ENCODE results near the gene NISCH.

NISCH gene

DNA sequence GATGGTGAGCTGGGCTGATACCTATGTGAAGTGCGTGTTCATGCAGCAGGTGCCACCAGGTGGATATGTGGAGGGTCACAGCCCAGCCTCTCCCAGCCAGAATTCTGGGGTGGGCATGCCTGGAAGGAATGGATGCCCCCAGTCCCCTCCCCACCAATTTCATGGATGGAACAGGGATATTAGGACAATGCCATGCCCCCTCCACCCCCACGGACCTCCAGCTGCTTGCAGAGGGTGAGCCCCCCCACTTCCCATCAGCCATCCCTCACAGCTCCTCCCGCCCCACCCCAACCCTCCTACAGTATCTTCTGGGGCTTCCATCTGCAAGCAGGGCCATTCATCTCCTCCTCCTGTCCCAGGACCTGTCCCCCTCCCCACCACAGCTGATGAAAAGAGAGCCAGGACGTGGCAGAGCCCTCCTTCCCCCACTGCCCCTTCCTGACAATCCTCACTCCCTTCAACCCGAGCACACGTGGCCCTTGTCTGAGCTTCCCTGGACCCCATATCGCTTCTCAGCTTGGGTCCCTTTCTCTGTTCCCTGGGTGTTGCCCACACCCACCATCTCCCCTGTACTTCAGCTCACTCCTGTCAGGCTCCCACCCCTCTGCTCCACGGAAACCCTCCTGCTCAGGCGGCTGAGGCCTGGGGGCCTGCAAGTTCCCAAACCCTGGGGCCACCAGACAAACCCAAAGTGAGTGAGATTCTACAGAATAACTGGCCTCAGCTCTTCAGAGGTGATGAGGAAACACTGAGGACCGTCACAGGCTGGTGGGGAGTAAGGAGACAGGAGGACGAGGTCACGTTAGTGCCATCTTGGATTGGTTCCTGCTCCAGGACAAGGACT is 7.7 kb upstream of the NISCH start:
- DNase-seq, result no peak

DNA sequence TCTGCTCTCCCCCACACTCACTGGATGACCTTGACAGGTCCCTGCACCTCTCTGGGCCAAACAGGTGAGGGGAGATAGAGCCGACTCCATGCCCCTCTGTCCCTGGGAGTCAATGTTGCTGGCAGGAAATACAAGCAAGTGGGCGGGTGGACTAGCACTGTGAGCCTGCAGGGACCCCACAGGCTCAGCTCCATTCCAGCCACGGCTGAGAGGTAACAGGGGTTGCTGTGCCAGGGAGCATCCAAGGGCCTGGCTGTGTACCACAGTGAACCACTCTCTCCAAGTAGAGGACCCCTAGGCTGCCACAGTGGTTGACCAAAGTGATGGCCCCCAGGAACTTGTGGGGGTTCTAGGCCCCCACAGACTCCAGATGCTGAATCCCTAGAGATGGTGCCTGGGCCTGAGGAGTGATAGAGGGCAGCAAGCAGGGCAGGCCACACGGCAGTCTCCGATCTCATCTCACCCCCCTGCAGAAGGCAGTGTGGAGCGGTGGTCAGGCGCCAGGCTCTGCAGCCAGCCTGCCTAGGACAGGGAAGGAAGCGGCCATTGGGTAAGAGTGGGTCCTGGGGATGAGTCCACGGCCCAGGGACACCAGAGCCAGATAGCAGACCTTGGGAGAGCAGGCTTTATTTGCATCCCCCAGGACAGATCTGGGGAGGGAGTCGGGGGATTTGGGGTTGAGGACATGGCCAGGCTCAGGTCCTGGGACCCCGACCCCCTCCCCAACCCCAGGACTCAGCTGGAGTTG is 4.7 kb upstream of the NISCH start:
- no peak for DNase-seq

DNA sequence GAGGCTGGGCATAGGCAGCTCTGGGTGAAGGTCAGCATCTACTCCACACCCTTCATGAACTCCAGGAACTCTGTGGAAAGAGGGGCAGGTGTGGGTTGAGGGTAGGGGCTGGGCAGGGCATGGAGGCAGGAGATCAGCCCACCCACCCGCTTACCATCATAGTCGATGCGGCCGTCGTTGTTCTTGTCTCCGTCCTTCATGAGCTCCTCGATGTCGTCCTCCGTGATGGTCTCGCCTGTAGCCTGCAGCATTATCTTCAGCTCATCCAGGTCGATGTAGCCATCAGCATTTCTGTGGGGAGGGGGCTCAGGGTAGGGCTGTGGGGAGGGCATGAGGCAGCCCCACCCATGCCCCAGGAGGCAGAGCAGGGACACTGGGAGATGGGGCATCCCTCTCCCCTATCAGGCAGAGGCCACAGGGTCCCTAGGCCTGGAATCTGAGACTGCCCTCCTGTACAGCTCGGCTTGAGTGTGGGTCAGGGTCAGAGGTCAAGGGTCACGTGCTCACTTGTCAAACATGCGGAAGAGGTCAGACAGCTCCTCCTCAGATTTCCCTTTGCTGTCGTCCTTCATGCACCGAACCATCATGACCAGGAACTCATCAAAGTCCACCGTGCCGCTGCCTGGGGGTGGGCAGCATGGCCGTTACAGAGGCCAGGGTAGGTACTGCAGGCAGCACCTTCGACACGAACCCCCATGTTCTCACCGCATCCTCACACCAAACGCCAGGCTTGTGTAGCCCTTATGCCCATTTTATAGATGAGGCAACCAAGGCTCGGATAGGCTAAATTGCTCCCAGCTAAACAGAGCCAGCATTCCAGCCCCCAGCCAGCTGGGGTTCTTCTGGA is 3.9 kb upstream of the NISCH start:
- DNase-seq, result no peak

DNA sequence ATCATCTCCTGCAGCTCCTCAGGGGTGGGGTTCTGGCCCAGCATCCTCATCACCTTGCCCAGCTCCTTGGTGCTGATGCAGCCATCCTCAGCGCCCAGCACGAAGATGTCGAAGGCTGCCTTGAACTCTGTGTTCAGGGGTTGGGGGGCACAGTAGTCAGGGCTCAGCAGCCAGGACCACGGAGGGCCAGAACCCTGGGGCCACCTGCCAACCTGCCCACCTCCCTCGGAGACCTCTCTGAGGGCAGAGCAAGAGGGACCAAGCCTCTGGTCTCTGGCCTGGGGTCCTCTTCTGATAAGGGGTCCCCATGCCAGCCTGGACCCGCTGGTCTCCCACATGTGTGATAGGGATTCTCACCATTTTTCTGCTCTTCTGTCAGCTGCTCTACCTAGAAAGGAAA is 3.3 kb upstream of the NISCH start:
- no peak for DNase-seq

DNA sequence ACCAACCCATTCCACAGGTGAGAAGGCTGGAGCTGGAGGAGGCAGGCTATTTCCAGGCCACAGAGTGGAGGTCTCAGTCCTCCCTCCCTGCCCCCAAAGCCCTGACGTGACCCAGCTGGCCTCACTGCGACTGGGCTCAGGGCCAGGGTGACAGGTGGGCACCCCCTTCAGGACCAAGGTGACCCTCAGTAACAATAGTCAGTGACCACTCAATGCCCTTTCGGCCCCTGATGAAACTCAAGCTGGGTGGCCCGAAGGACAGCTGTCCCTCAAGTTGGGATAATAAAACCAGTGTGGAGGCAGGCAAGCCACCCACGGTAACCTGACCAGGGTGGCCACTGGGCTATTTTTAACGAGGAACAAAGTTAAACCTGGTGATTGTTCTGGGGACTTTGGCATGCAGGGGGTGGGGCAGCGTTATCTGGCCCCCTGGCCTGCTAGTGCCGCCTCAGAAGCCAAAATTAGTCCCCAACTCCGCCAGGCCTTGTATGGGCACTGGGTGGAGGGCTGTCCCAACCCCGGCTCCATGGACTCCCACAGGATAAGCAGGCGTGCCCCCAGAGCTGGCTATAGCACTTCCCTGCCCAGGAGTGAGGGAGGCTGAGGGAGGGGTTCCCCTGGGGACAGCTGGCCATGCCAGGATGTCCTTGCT is 2.7 kb upstream of the NISCH start:
- DNase-seq, result no peak

DNA sequence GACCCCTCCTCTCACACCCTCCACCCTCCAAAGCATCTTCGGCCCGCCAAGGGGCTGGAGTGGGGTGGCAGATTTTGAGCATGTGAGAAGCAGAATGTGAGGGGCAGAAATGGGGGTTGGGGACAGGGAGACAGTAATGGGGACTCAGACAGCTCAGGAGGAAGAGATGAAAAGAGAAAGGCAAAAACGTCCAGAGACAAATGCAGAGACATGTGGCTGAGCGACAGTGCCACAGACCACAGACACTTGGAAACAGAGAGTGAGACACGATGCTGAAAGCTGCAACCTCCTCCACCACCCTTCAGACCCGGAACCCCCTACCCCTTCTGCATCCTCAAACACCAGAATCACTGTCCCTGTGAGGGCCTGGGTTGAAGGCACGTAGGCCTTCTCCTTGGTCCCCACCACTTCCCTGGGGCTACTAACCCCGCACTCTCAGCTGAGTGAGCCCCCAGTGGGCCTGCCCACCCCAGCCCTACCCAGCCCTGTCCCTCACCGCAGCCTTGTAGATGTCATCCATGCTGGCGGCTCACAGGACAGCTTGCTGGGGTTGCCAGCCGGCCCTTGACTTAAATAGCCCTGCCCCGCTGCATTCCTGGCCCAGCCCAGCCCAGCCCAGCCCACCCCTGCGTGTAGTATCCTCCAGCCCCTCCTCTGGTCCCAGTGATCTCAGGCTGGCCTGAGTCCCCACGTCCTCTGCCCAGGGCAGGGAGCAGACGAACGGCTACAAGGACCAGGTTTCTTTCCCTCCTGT is 1.7 kb upstream of the NISCH start, which contains the start of gene TNNC1:
Gene TNNC1, minus strand, starts transcription at position 546 of the 754 bp plus-strand sequence. Its CDS starts 26 bp downstream, at position 520.
- no peak for DNase-seq

DNA sequence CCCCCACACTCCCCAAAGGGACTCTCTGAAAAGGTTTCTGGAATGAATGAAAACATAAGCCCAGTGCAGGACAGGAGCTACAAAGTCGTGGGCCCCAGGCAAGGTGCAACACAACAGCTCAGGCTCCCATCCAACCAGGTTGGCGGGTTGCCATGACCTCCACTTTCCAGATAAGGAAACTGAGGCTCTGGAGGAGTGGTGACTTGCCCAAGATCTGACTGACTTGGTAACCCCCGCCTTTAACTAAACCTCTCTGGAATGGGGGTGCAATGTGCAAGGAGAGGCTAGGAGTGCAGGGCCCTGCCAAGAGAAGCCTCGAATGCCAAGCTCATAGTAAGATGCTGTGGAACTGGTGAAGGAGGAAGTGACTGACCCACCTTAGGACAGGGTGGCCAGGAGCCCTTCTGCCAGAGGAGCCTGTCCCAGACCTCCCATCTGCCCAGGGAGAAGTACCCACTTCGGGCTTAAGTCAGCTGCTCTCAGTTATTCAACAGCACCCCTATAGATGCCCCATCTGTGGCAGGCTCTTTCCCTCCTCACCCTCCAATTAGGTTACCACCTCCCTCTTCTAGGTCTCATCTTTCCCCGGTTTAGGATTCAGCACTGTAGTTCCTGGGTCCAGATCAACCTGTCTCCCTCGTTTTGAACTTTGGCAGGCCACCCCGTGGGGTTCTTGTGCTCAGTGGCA is 1.0 kb upstream of the NISCH start:
- no peak for DNase-seq

DNA sequence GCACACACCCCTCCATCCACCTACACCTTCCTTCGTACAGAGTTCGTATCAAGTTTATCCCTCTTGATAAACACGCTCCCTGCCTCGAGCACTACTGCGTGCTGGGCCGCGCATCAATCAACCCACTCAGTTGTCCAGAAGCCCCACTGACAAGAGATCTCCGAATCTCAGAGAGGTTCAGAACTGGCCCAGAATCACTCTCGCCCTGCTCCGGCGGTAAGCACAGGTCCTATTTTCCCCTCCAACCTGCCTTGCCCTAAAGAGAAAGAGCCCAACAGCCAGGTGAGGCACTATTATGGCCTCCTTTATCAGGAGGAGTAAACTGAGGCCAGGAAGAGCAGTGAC is 494 bp upstream of the NISCH start:
- no peak for DNase-seq

DNA sequence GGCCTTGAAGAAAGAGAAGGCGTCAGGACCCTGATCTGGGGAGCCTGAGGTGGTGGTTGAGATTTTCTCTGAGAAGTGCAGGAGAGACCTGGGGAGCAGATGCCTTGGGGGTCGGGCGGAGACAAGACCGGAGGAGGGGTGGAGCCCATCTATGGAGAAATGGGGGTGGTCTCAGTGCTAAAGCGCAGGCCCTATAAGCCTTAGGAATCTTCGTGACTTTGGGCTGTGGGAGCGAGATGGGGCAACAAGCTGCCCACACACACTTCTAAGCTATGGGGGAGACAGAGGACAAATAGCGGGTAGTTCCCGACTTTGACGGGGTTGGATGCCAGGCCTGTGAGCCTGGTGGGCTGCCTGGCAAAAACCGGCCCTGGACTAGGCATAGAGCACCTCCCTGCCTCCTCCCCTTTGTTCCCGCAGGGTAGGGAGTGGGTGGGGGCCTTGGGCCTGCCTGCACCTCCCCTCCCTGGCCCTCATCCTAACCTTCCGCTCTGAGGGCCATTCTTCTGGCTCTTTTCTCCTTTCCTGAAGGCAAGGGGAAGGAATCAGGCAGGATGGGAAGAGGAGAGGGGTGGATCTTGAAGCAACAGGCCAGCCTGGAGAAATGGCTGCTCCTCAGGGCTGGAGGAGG is 880 bp downstream of the NISCH start:
- no peak for DNase-seq

DNA sequence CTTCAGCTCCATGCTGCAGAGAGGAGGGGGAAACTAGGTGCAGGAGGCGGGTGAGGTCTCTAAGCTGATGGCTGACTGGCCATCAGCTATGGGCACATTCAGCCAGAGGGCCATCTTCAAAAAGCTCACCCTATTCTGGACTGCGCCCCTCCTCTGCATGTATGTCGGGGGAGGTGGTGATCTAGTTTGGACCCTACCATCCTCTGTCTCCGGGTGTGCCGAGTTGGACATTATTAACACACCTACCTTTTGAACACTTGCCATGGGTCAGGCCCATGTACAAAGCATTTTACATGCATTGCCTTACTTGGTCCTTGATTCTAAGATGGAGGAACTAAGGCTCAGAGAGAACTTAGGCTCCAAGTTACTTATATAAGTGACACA is 1.4 kb downstream of the NISCH start:
- DNase-seq, result no peak

DNA sequence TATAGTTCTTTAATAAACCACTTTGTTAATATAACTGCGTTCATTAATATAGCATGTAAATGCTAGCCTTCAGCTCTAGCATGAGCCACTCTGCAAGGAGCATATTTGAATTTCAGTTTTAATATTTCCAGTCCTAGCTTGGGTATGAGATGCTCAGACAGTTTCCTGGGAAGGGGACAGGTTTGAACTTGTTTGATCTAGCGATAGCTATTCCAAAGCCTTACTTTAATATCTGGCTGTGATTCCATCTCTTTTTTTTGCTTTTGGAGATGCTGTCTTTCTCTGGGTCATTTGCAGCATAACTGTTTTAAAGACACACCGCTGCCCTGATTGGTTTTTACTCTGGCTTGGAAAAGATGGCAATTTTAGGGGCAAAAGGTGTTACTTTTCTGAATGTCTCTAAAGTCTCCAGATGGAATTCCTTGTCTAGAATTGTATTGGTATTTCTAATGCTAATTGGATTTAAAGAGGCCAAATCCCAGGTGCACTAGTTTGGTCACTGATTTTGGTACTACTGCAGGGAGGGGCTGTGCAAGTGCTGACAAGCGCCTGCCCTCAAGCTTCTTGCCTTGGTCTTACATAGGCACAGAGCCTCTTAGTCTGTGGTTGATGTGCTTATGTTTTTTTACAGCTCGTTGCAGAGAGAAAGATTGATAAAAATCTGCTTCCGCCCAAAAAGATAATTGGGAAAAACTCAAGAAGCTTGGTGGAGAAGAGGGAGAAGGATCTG is 2.8 kb downstream of the NISCH start:
- DNase-seq, result no peak

DNA sequence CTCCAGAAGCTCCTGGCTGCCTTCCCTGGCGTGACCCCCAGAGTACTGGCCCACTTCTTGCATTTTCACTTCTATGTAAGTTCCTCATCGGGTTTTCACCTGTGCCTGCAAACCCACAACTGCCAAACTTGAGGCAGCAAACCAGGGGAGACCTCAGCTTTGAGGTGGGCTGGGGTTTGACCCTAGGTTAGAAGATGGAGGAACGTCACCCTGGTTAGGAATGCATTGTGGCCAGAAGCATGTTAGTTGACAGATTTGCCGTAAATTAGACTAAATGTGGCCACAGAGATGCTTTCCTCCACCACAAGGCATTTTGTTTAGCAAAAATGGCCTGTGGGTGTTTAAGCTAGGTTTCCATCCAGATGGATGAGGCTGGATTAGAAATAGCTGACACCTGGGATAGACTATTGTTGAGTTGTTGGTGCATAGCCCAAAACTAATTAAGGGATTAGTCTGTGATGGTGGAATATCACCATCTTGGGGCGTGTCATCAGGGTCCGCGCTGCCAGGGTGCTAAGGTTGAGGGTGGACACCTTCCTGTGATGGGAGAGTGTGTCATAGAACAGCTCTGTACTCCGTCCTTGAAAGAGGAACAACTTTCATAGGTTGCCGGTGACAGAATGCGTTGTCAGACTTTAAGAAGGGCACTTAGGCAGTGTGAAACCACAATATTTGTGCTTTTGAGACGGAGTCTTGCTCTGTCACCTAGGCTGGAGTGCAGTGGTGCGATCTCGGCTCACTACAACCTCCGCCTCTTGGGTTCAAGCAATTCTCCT is 3.6 kb downstream of the NISCH start:
- no peak for DNase-seq

DNA sequence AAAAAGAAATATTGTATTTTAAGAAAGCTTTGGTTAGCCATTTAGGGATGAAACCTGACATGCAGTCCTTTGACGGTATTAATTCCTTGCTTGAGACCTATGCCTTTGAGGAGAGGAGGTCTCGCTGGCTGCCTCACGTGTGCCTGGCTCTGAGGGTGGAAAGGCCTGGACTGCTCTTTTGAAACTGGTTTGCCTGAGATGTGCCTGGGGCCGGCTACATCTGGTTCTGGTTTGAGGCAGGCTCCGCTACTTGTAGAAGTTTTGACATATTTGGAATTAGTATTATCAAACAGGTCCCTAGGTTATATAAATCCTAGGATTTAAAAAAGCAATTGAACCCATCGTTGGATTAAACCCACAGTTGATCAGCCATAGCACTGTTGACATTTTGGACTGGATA is 6.5 kb downstream of the NISCH start:
- DNase-seq, result no peak

DNA sequence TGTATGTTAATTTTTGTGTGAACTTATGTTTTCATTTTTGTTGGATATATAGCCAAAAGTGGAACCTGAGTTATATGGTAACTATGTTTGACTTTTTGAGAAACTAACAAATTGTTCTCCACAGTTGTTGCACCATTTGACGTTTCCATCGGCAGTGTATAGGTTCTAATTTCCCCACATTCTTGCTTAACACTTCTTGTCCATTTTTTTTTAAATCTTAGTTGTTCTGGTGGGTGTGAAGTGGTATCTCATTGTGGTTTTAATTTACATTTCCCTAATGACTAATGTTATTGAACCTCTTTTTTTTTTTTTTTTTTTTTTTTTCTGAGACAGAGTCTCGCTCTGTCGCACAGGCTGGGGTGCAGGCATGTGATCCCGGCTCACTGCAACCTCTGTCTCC is 8.0 kb downstream of the NISCH start:
- DNase-seq, result no peak

DNA sequence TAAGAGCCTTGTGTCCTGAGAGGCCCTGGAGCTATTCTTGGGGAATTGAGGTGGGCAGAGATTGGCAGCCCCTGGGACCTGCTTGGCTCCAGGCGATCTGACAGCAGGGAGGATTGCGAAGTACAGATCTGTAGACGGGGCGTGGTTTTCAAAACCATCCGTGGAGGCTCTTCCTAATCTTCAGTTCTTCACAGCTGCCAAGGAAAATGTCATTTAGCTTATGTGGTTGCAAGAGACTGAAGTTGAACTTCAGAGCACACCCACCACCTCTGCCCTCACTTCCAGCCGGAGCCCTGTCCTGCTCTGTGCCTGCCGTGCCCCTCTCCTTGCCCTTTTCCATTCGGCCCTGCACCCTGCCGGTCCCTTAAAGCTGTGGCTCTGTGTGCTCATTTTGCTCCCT is 12.9 kb downstream of the NISCH start:
- DNase-seq, result no peak

DNA sequence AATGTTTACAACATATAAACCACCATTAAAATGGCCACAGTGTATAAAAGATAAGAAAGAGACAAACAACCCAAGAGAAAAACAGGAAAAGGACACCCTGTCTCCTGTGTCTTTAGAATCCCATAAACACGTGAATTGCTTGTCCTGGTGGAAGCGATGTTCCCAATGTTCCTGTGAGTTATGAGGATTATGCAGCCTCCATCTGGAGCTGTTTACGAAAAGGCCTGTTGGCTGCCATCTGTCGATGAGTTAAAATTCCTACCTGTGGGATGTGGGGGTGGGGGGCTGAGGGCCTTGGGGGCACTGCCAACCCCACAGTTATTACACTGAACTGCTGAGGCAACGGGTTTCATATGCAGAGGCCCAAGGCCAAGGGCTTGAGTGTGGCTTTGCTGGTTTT is 13.6 kb downstream of the NISCH start:
- no peak for DNase-seq

DNA sequence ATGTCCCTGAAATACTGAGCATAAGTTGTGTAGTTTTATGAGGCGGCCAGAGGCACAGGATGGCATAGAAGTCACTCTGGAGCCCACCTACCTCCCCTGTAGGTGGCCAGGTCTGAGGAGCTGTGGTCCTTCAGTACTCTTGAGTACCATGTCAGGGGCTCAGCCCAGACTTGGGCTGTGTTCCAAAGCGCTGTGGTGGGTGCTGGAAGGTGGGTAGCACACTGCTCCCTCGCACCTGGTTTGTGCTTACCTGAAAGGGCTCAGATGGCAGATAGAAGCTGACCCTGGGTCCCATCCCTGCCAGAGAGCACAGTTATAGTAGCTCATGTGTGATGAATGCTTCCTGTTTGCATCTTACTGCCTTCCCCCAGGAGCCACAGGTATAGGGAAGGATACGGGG is 15.5 kb downstream of the NISCH start:
- DNase-seq, result no peak

DNA sequence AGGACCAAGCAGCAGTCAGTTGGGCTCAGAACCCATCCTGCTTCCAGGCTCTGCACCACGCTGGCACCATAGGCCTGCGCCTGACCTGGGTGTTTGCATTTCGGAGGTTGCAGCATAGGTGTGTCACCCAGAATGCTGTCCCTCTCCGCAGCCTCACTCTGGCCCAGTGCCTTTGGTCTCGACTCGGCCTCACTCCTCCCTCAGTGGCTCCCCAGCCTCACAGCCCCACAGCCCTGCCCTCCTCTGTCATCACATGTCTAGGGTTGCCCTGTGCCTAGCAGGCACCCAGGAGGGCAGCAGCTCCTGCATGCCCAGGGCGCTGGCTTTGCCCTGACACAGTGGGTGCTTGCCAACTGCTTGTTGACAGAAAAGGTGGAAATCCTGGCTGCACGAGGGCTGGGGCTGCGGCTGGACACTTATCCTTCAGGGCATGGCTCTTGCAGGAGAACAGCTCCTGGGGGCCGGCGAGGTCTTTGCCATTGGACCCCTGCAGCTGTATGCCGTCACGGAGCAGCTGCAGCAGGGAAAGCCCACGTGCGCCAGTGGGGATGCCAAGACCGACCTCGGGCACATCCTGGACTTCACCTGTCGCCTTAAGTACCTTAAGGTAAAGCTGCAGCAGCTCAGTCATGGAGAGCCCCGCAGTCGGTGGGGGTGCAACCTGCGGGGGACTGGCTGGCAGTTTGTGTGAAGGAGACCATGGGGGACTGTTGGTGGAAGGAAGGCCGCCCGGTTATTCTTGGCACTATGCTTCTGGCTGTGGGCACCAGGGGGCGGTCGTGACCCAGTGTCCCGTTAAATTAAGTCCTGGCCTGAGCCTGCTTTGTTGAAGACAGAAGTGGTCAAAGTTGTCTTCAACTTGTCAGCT is 16.2 kb downstream of the NISCH start:
- DNase-seq, result no peak
